ENCODE results near the gene RFT1. TPM values are rescaled to one million over a fixed set of nuclear protein-coding genes. Genes with fewer than 3 reads are reported as not detected.

The RFT1 gene
- total and polyA plus RNA-seq, 2 donors (not counting 3 experiments of a cell fraction or from before 2014, with no cell fraction given), result 29.8 to 39.9 TPM

GRCh38 chr3:53158765-53159155 is 28.5 kb upstream of the RFT1 start:
- no peak overlapping the region for H3K9ac ChIP-seq (replicated peaks; ENCODE audit: extremely low read depth, insufficient read depth, low read length)
- H3K4me1 ChIP-seq (ENCODE audit: control insufficient read depth, extremely low read depth, insufficient read depth, low read length), result peaks cover 21% of the 10 kb centered on the region
- DNase-seq (ENCODE audit: low read depth, low spot score) (no peak), FAIRE-seq (no peak)
- no peak overlapping the region for H2AFZ ChIP-seq (ENCODE audit: low read depth, low read length)
- TF ChIP-seq MYC (IDR thresholded peaks at IDR 0.05; ENCODE audit: low read depth, low read length) (no peak), JUN (IDR thresholded peaks at IDR 0.05; ENCODE audit: borderline replicate concordance, insufficient read depth, insufficient read length, low read depth) (no peak)
- no peaks in the 10 kb centered on the region for H3K9me3 ChIP-seq (replicated peaks; ENCODE audit: control insufficient read depth, insufficient read depth, low read length)
- no peaks in the 10 kb centered on the region for H3K36me3 ChIP-seq (ENCODE audit: control insufficient read depth in 2 of 2, extremely low read depth in 1 of 2, insufficient read depth in 2 of 2, low read length in 2 of 2)
- no peak overlapping the region for H3K4me2 ChIP-seq (ENCODE audit: insufficient read depth, low read length)
- no peaks in the 10 kb centered on the region for H3K9me1 ChIP-seq (replicated peaks; ENCODE audit: control insufficient read depth, extremely low read depth, insufficient read depth, low read length)
- peaks cover 0 to 2% of the 10 kb centered on the region in 2 experiments for H3K27me3 ChIP-seq (ENCODE audit: control insufficient read depth in 2 of 2, insufficient read depth in 2 of 2, low read length in 2 of 2)
- ChIA-PET CTCF (interaction anchor here (0.5 to 3.2 kb wide), 8 partner anchors 13 to 44 kb away, joined by 3 to 34 read pairs (median 6); no protein-coding TSS in a partner anchor), POLR2A (interaction anchor here (0.5 kb wide), 1 partner anchor 1696 kb away, joined by 5 read pairs; no protein-coding TSS in a partner anchor)
- no peak overlapping the region for H3K4me3 ChIP-seq (replicated peaks in 1 of 3; ENCODE audit: insufficient read depth in 1 of 3, low read depth in 1 of 3, low read length in 3 of 3)
- peaks cover 4% of the 10 kb centered on the region for H3K79me2 ChIP-seq (ENCODE audit: control insufficient read depth, insufficient read depth, low read length)
- no TSS peak for BruUV-seq (replicated peaks)
- no peaks in the 10 kb centered on the region for H4K20me1 ChIP-seq (replicated peaks; ENCODE audit: control insufficient read depth, extremely low read depth, insufficient read depth, low read length)
- intact Hi-C loops (cut with micrococcal nuclease), result loop anchor here (1.0 kb wide), 2 partner anchors 24 to 28 kb away; partner anchors contain the start of gene RFT1
- dilution Hi-C loops (cut with MboI; ENCODE audit: extremely low pct_ligation_motif_present, low sequenced_read_pairs), result no loop called here
- no peak overlapping the region for H3K27ac ChIP-seq (ENCODE audit: insufficient read depth, low read depth, low read length)

- H3K4me1 ChIP-seq (ENCODE audit: control insufficient read depth, extremely low read depth, insufficient read depth, low read length), result peaks cover 21% of the 10 kb centered on the region
- H3K4me2 ChIP-seq (ENCODE audit: insufficient read depth, low read length), result no peak overlapping the region
- no peaks in the 10 kb centered on the region for H4K20me1 ChIP-seq (replicated peaks; ENCODE audit: control insufficient read depth, extremely low read depth, insufficient read depth, low read length)
- H3K79me2 ChIP-seq (ENCODE audit: control insufficient read depth, insufficient read depth, low read length), result peaks cover 4% of the 10 kb centered on the region
- H3K9ac ChIP-seq (replicated peaks; ENCODE audit: extremely low read depth, insufficient read depth, low read length), result no peak overlapping the region
- no peaks in the 10 kb centered on the region for H3K9me1 ChIP-seq (replicated peaks; ENCODE audit: control insufficient read depth, extremely low read depth, insufficient read depth, low read length)
- ChIA-PET POLR2A (no interaction called here), CTCF (interaction anchor here (0.8 to 4.2 kb wide), 6 partner anchors 13 to 43 kb away, joined by 3 to 34 read pairs (median 10); no protein-coding TSS in a partner anchor)
- intact Hi-C loops (cut with micrococcal nuclease) (no loop called here), dilution Hi-C loops (cut with MboI; ENCODE audit: extremely low pct_ligation_motif_present, low sequenced_read_pairs) (no loop called here)
- no peaks in the 10 kb centered on the region for H3K9me3 ChIP-seq (replicated peaks; ENCODE audit: control insufficient read depth, insufficient read depth, low read length)
- FAIRE-seq (no peak), DNase-seq (ENCODE audit: low read depth, low spot score) (no peak)
- TF ChIP-seq MAX (IDR thresholded peaks at IDR 0.05; ENCODE audit: insufficient read depth, insufficient read length) (no peak), CTCF (IDR thresholded peaks at IDR 0.05; ENCODE audit: extremely low read depth in 1 of 2, insufficient read depth in 1 of 2, low read depth in 1 of 2, low read length in 2 of 2) (no peak), EZH2 (IDR thresholded peaks at IDR 0.05; ENCODE audit: borderline replicate concordance, low read depth, low read length, severe bottlenecking) (no peak), FOS (IDR thresholded peaks at IDR 0.05; ENCODE audit: borderline replicate concordance, insufficient read depth, low read length) (no peak), POLR2A (IDR thresholded peaks at IDR 0.05; ENCODE audit: low read depth, low read length) (no peak), GATA2 (IDR thresholded peaks at IDR 0.05; ENCODE audit: insufficient read depth, insufficient read length, low read depth, low read length) (no peak), JUN (IDR thresholded peaks at IDR 0.05; ENCODE audit: borderline replicate concordance, insufficient read depth, insufficient read length, low read depth) (no peak), POLR2AphosphoS5 (IDR thresholded peaks at IDR 0.05; ENCODE audit: insufficient read depth, low read depth, low read length) (no peak), MYC (IDR thresholded peaks at IDR 0.05; ENCODE audit: low read depth, low read length) (no peak)
- no TSS peak for BruUV-seq (replicated peaks)
- H3K4me3 ChIP-seq (replicated peaks in 1 of 3; ENCODE audit: insufficient read depth in 1 of 3, low read depth in 1 of 3, low read length in 3 of 3), result no peak overlapping the region
- H3K27me3 ChIP-seq (ENCODE audit: control insufficient read depth in 2 of 2, insufficient read depth in 2 of 2, low read length in 2 of 2), result peaks cover 0 to 2% of the 10 kb centered on the region in 2 experiments
- H3K36me3 ChIP-seq (ENCODE audit: control insufficient read depth in 2 of 2, extremely low read depth in 1 of 2, insufficient read depth in 2 of 2, low read length in 2 of 2), result no peaks in the 10 kb centered on the region
- no peak overlapping the region for H2AFZ ChIP-seq (ENCODE audit: low read depth, low read length)
- H3K27ac ChIP-seq (ENCODE audit: insufficient read depth, low read depth, low read length), result no peak overlapping the region
These were observed 27.8 kb upstream of the RFT1 start for GRCh38 chr3:53157974-53158580.
